MM.1S (cell line): Measurements from ENCODE around the gene ZNF600.

Source experiments
- EZH2 ChIP-seq: fragments of 300-600 bp; sonication (generic); optimal IDR thresholded peaks from 2 replicates; pipeline ENCODE3; 2017; ENCODE audit warnings: low read depth, mild to moderate bottlenecking, antibody characterized with exemption, low read length, mixed read lengths
- TF ChIP-seq, protein P1 (sequence below): fragments of 300-600 bp; sonication (generic); IDR thresholded peaks from 2 replicates; pipeline ENCODE4 v1.5.1; 2016; ENCODE audit warnings: antibody characterized with exemption, low read length, mixed read lengths

DNA sequence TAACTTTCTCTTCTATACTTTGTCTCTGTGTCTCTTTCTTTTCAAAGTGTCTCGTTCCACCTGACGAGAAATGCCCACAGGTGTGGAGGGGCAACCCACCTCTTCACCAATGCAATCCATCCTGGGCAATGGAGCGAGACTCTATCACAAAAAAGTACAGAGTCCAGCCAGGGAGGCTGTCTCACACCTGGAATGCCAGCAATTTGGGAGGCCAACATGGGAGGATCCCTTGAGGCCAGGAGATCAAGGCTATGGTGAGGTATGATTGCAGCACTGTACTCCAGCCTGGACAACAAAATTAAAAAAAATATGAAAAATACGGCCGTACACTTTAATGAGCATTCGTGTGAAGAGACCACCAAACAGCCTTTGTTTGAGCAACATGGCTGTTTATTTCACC lies 2.8 kb upstream of the ZNF600 start:
- TF ChIP-seq, protein P1, sequence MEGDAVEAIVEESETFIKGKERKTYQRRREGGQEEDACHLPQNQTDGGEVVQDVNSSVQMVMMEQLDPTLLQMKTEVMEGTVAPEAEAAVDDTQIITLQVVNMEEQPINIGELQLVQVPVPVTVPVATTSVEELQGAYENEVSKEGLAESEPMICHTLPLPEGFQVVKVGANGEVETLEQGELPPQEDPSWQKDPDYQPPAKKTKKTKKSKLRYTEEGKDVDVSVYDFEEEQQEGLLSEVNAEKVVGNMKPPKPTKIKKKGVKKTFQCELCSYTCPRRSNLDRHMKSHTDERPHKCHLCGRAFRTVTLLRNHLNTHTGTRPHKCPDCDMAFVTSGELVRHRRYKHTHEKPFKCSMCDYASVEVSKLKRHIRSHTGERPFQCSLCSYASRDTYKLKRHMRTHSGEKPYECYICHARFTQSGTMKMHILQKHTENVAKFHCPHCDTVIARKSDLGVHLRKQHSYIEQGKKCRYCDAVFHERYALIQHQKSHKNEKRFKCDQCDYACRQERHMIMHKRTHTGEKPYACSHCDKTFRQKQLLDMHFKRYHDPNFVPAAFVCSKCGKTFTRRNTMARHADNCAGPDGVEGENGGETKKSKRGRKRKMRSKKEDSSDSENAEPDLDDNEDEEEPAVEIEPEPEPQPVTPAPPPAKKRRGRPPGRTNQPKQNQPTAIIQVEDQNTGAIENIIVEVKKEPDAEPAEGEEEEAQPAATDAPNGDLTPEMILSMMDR, result no peak
- TF ChIP-seq EZH2, result no peak
